DMS 273 (cell line): ENCODE measurements around the gene KLF2.

Experiments used
- DNase-seq: peaks from one replicate; lab custom pipeline; 2025; ENCODE audit not compliant: unreplicated experiment; lab: John Stamatoyannopoulos, UW

Gene KLF2

DNA sequence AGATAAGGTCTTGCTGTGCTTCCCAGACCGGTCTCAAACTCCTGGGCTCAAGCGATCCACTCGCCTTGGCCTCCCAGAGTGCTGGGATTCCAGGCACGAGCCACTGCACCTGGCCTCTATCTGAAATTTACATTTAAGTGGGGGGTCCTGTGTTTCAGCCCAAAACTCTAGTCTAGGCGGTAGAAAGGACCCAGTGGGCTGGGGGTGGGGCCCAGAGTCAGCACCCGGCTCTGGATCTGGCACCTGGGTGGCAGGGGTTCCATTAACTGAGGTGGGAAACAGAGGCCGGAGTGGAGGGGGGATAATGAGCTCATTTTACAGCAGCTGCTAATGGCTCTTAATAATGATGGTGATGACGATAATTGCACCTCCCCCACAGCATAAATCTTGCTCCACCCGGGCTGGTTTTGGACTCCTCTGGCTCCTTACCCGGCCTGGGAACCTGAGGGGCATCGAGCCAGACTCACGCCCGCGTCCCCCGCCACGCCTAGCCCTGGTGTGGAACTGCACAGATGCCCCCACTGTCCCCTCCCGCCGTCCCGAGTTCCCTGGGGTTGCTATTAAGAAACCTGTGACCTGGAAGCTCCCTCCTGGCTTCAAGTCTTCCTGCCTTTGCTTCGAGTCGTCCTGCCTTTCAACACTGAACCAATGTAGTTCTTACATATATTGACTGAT lies 17.8 kb upstream of the KLF2 start:
- no peak for DNase-seq

- no peak for DNase-seq
These were observed 16.5 kb upstream of the KLF2 start for GRCh38 chr19:16308081-16308480.

DNA sequence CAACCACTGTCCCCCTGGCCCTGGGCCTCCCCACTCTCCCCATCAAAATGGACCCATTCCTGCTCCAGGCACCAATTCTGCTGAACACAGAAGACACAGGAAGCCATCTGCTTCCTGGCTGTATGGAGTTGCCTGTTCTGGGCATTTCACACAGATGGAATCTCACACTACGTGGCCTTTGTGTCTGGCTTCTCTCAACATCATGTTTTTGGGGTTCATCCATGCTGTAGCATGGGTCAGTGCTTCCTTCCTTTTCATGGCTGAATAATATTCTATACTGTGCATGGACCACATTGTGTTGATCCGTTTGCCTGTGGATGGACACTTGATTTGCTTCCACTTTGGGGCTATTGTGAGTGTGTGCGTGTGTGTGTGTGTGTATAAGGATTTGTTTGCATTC lies 15.0 kb upstream of the KLF2 start:
- no peak for DNase-seq

- no peak for DNase-seq
These were observed 8.7 kb upstream of the KLF2 start for GRCh38 chr19:16315825-16316505.

GRCh38 chr19:16316506-16316882 lies 8.1 kb upstream of the KLF2 start:
- DNase-seq: no peak

GRCh38 chr19:16319481-16319880 lies 5.1 kb upstream of the KLF2 start:
- DNase-seq: no peak

- DNase-seq: no peak
These were observed 3.6 kb upstream of the KLF2 start for GRCh38 chr19:16320987-16321386.

DNA sequence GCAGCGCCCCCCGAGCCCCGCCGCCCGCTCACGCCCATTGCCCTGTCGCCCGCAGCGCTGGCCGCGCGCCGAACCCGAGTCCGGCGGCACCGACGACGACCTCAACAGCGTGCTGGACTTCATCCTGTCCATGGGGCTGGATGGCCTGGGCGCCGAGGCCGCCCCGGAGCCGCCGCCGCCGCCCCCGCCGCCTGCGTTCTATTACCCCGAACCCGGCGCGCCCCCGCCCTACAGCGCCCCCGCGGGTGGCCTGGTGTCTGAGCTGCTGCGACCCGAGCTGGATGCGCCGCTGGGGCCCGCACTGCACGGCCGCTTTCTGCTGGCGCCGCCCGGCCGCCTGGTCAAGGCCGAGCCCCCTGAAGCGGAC lies 518 bp downstream of the KLF2 start:
- peak; percentile 60 for DNase-seq

- peak; percentile 74 for DNase-seq
These were observed 1.2 kb downstream of the KLF2 start for GRCh38 chr19:16325641-16326400.

DNA sequence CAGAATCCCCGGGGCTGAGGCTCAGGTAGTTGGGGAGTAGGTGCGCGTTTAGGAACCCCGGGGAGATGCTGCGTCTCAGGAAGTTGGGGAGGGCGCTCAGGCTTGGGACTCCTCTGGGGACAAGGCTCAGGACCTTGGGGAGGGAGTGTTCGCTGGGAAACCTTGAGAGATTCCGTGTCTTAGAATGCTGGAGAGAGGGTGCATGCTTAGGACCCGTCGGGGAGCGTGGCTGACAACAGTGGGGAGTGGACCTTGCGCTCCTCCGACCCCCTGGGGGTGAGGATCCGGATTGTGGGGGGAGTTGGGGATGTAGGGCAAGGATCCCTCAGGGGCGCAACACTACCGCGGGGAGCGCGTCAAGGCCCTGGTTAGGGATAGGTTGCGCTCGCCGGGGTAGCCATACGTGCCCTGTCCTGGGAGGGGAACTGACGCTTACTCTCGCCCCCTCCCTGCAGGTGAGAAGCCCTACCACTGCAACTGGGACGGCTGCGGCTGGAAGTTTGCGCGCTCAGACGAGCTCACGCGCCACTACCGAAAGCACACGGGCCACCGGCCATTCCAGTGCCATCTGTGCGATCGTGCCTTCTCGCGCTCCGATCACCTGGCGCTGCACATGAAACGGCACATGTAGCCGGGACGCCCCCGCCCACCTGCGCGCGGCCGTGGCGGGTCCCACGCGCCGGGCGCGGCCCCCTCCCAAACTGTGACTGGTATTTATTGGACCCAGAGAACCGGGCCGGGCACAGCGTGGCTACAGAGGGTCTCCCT lies 2.0 kb downstream of the KLF2 start:
- DNase-seq: no peak

DNA sequence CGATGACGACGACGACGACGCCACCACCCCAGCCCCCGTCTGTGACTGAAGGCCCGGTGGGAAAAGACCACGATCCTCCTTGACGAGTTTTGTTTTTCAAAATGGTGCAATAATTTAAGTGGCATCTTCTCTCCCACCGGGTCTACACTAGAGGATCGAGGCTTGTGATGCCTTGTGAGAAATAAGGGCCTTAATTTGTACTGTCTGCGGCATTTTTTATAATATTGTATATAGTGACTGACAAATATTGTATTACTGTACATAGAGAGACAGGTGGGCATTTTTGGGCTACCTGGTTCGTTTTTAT lies 2.5 kb downstream of the KLF2 start:
- DNase-seq: no peak

DNA sequence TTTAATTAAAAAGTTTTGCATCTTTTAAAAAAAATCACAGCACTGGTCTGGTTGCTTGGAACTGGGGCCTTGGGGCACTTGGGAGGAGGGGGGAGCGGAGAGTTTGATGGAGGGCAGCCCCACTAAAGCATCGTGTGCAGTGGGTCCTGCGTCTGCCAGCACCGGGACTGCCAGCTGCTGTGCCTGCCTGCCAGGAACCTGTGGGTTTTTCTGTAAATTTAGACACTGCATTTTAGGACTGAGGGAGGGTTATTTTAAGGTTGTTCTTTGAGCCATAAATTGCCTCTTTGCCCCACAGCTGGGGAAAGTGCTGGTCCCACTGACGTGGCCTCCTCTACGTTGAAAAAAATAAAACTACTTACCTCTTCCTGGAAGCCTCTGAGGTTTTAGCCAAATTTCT lies 2.9 kb downstream of the KLF2 start:
- DNase-seq: no peak

DNA sequence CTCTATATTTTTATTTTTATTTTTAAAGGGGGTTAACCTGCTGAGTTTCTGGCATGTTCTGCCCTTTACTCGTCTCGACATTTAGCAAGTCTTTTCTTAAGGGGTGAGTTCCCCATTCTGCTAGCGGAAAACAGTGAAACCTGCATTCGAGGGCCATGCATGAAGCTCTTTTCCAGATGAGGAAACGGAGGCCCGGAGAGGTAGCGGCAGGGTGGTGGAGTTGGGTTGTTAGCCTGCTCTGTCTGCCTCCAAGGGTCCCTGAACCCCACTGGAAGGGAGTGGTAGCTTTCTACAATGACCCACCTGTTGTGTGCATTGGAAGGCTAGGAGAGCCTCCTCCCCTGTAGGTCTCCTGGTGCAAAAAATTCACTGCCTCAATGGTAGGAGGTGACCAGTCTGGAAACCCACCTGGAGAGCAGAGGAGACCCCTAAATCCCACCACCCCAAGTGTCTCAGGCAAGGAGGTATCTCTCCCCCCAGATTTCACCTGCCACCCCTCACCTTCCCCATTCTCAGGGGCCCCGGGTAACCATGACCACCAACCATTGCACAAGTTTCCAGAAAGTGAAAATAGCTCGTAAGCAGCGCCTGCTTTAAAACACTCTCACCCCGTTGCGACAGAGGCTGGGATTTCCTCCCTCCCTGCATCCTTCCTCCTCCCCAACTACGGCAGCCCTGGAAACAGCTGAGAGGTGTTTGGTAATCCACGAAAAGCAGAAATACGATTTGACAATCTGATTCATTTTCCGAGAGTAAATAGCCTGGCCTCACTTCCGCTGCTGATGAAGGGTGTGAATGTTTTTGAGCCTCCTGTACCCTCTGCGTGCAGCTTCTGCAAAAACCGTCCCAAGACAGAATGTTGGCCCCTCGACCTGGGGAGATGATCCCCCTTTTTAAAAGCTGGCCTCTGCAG lies 3.5 kb downstream of the KLF2 start:
- peak; percentile 33 for DNase-seq

GRCh38 chr19:16328824-16329482 lies 4.3 kb downstream of the KLF2 start:
- DNase-seq: peak; percentile 46

DNA sequence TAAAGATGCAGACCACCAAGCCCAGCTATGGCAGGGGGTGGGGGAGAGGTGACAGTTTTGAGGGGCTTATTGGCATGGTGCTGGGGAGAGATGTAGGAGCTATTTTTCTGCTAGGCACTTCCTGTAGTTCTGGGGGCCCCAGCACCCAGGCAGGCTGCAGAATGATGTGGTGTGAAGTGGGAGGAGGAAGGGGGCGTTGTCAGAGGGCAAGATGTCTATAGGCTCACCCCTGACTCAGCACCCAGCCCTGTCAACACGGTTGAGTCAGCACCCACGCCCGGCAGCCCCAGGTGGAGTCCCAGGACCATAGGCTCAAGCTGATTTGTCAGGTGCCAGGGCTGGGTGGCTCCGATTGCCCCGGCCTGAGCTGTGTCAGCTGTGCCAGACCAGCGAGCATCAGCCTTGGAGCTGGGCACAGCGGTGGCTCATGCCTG lies 5.8 kb downstream of the KLF2 start:
- DNase-seq: peak; percentile 31

GRCh38 chr19:16330806-16331690 lies 6.4 kb downstream of the KLF2 start:
- DNase-seq: no peak

DNA sequence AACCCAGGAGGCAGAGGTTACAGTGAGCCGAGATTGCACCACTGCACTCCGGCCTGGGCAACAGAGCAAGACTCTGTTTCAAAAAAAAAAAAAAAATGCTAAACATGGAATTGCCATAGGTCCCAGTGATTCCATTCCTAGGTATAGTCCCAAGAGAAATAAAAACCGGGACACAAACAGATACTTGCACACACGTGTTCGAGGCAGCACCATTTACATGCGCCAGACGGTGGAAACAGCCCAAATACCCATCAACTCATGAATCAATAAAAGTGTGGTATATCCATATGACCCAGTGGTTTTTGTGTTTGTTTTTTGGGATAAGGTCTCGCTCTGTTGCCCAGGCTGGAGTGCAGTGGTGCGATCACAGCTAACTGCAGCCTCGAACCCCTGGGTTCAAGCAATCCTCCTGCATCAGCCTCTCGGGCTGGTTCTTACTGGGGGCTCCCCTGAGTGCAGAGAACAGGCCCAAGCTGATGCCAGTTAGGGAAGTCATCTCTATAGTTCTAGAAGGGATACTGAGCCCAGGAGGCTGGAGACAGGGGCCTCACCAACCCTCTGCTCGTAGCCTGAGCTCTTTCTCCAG lies 8.5 kb downstream of the KLF2 start:
- no peak for DNase-seq

- no peak for DNase-seq
These were observed 9.8 kb downstream of the KLF2 start for GRCh38 chr19:16334411-16334810.

DNA sequence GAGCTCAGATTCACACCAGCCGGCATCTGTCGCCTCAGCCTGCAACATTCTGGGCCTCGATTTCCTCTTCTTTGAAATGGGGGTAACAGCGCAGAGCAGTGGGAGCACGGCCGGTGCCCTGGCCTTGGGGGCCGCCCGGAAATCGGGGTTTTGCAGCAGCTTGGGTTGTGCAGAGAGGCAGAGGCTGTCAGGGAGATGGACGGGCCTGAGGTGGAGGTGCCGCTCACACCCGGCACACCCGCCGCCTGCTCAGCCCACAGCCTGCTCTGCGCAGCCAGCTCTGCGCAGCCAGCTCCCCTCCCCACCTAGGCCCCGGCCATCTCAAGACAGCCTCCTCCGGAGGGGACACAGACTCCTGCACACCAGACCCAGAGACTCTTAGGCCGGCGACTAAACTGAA lies 10.6 kb downstream of the KLF2 start:
- DNase-seq: no peak
